ENCODE results near the gene SIDT2. TPM values are rescaled to one million over a fixed set of nuclear protein-coding genes. Genes with fewer than 3 reads are reported as not detected.

The SIDT2 gene
- total and polyA plus RNA-seq, 2 of the 4 experiments (the other 2 are of a cell fraction) = 7.3 to 30.3 TPM

- no peak overlapping the region for H2BK5ac ChIP-seq (ENCODE audit: low read depth, low read length, poor library complexity, severe bottlenecking)
- DNase-seq (no peak), ATAC-seq (ENCODE audit: low read depth) (no peak)
- no TSS peak for BruUV-seq (replicated peaks)
- no peak overlapping the region for H3K23ac ChIP-seq (ENCODE audit: low read depth, low read length)
- H2AK9ac ChIP-seq (replicated peaks; ENCODE audit: low read depth, low read length, poor library complexity) = no peak overlapping the region
- TF ChIP-seq MAZ (IDR thresholded peaks at IDR 0.05; ENCODE audit: borderline replicate concordance, low read depth, low read length) (no peak), MAFK (IDR thresholded peaks at IDR 0.05; ENCODE audit: low read depth, low read length) (no peak), POLR2A (IDR thresholded peaks at IDR 0.05; ENCODE audit: low read depth, low read length) (no peak), CTCF (conservative IDR thresholded peaks at IDR 0.05; ENCODE audit: low read depth, low read length) (no peak), RAD21 (IDR thresholded peaks at IDR 0.05; ENCODE audit: low read length) (no peak), CHD1 (IDR thresholded peaks at IDR 0.05; ENCODE audit: low read depth, low read length) (no peak), BHLHE40 (IDR thresholded peaks at IDR 0.05; ENCODE audit: low read depth, low read length) (no peak), RFX5 (IDR thresholded peaks at IDR 0.05; ENCODE audit: low read depth, low read length) (no peak), USF2 (IDR thresholded peaks at IDR 0.05; ENCODE audit: low read depth, low read length) (no peak), NFE2L2 (IDR thresholded peaks at IDR 0.05; ENCODE audit: low read depth, low read length) (no peak), ELK1 (IDR thresholded peaks at IDR 0.05; ENCODE audit: borderline replicate concordance, low read depth, low read length) (no peak), MXI1 (IDR thresholded peaks at IDR 0.05; ENCODE audit: borderline replicate concordance, low read depth, low read length) (no peak), RCOR1 (IDR thresholded peaks at IDR 0.05; ENCODE audit: insufficient replicate concordance, low read length) (no peak), CEBPB (IDR thresholded peaks at IDR 0.05; ENCODE audit: low read depth, low read length) (no peak), SMC3 (IDR thresholded peaks at IDR 0.05; ENCODE audit: low read depth, low read length) (no peak), FOS (IDR thresholded peaks at IDR 0.05; ENCODE audit: low read depth, low read length) (no peak)
- H3K14ac ChIP-seq (replicated peaks; ENCODE audit: low read depth, low read length) = no peak overlapping the region
- H2BK15ac ChIP-seq (ENCODE audit: low read depth, low read length) = no peak overlapping the region; the same call in 2 of the 3 replicates
- in situ Hi-C loops (cut with MboI; ENCODE audit: low sequenced_read_pairs) = no loop called here
- H2BK120ac ChIP-seq (ENCODE audit: low read depth, low read length) = peak overlapping the region; percentile 9; the same call in 1 of the 2 replicates
- no peak overlapping the region for H3K4me3 ChIP-seq (ENCODE audit: insufficient read depth, low read depth, low read length)
- H3K27me3 ChIP-seq (ENCODE audit: control insufficient read depth, insufficient read depth, low read length) = no peaks in the 10 kb centered on the region
- H2AFZ ChIP-seq (replicated peaks; ENCODE audit: low read length, poor library complexity) = no peak overlapping the region
- CTCF ChIA-PET = no interaction called here
- dilution Hi-C loops (cut with HindIII; ENCODE audit: low sequenced_read_pairs, unreplicated experiment) = no loop called here
- no peak overlapping the region for H2BK20ac ChIP-seq (ENCODE audit: low read depth, low read length)
- H3K56ac ChIP-seq (ENCODE audit: extremely low read depth, insufficient read depth, low read length) = no peak overlapping the region
- no peaks in the 10 kb centered on the region for H3K9me3 ChIP-seq (ENCODE audit: control insufficient read depth, insufficient read depth, low read length)
- peaks cover 24% of the 10 kb centered on the region for H3K4me1 ChIP-seq (ENCODE audit: control insufficient read depth, insufficient read depth, low read length)
- peaks cover 12% of the 10 kb centered on the region for H3K9me1 ChIP-seq (ENCODE audit: insufficient read depth, low read length)
- H3K4me2 ChIP-seq (ENCODE audit: low read depth, low read length) = no peak overlapping the region
- H3K18ac ChIP-seq (ENCODE audit: low read depth, low read length) = no peak overlapping the region
- intact Hi-C loops (cut with micrococcal nuclease) = no loop called here
- no peak overlapping the region for H2AK5ac ChIP-seq (ENCODE audit: low read depth, low read length)
- no peak overlapping the region for H3K9ac ChIP-seq (ENCODE audit: low read depth, low read length)
- POLR2A ChIA-PET (ENCODE audit: unreplicated experiment) = no interaction called here
- H3K27ac ChIP-seq (ENCODE audit: insufficient read depth, low read length) = no peak overlapping the region
- 72% methylated on average over 3 of the region's 7 CpGs; no CpG with 5 or more reads in 1 of the 2 experiments for WGBS, 2 experiments (ENCODE audit: extremely low coverage in 2 of 2, insufficient read length in 1 of 2)
- H4K8ac ChIP-seq (ENCODE audit: low read depth in 2 of 2, low read length in 2 of 2) = no peak overlapping the region
- peaks cover 33% of the 10 kb centered on the region for H3K36me3 ChIP-seq (ENCODE audit: control insufficient read depth, insufficient read depth, low read length)
- no peak overlapping the region for H4K5ac ChIP-seq (ENCODE audit: low read depth, low read length)
- H3K79me1 ChIP-seq (ENCODE audit: low read depth in 1 of 2, low read length in 2 of 2) = peaks cover 11 to 24% of the 10 kb centered on the region in 2 experiments; a peak in 3 of 4 replicates
- no peak overlapping the region for H4K91ac ChIP-seq (ENCODE audit: insufficient read depth, low read depth, low read length)
- no peaks in the 10 kb centered on the region for H4K20me1 ChIP-seq (ENCODE audit: insufficient read depth, low read length)
- H3K4ac ChIP-seq (ENCODE audit: low read depth, low read length) = no peak overlapping the region; the same call in 1 of the 2 replicates
These were observed 36.0 kb downstream of the SIDT2 start for GRCh38 chr11:117214404-117215110.
